ENCODE measurements around the gene EEPD1.

GRCh38 chr7:36266683-36267082, 113.6 kb downstream of the EEPD1 start:
- TF ChIP-seq CTCF (IDR thresholded peaks at IDR 0.05): no peak
- no peak for TF ChIP-seq POLR2AphosphoS5 (IDR thresholded peaks at IDR 0.05; ENCODE audit: low read depth, low read length)
- TF ChIP-seq REST (IDR thresholded peaks at IDR 0.05; ENCODE audit: insufficient read depth in 1 of 2, low read depth in 2 of 2, low read length in 1 of 2): no peak
- TF ChIP-seq TCF7L2 (IDR thresholded peaks at IDR 0.05; ENCODE audit: low read depth, low read length): no peak

Measured in Panc1 (cell line).